KOPT-K1 (cell line): Measurements from ENCODE around the gene PRKCA.

Experiments
- H3K27ac ChIP-seq: fragments of 200-600 bp; sonication (generic); 2 replicates; pipeline ENCODE4 v1.5.1; 2016; ENCODE audit warnings: antibody characterized with exemption, mild to moderate bottlenecking, low read depth, low read length; ENCODE audit not compliant: poor library complexity, severe bottlenecking
- H3K36me3 ChIP-seq: fragments of 200-600 bp; sonication (generic); 2 replicates; pipeline ENCODE4 v1.5.1; 2017; ENCODE audit warnings: antibody characterized with exemption, mild to moderate bottlenecking, low read length, moderate library complexity; ENCODE audit not compliant: insufficient read depth
- H3K9me3 ChIP-seq: fragments of 200-600 bp; sonication (generic); 2 replicates; pipeline ENCODE4 v1.5.1; 2017; ENCODE audit warnings: antibody characterized with exemption, low read length, mild to moderate bottlenecking; ENCODE audit not compliant: insufficient read depth, poor library complexity, severe bottlenecking

Gene PRKCA

DNA sequence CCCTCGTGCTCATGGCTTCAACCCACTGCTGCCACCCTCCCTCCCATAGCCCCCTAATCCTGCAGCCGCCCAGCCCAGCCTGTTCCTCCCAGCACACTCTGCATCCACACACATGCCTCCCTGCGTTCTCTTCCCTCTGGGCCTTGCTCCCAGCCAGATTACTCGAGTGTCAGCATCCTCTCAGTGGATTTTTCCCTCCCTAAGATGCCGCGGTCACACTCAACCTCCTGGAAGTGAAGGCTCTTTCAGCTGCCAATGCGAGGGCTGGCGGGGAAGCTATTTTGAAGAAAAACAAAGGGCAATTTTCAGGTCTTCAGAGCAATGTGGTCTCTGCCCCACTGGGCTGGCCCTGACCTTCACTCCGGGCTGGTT is 509.3 kb downstream of the PRKCA start:
- H3K36me3 ChIP-seq, result peaks cover 2% of the 10 kb centered on the region; the same call in 1 of the 2 replicates
- H3K9me3 ChIP-seq, result no peaks in the 10 kb centered on the region
- no peak overlapping the region for H3K27ac ChIP-seq

DNA sequence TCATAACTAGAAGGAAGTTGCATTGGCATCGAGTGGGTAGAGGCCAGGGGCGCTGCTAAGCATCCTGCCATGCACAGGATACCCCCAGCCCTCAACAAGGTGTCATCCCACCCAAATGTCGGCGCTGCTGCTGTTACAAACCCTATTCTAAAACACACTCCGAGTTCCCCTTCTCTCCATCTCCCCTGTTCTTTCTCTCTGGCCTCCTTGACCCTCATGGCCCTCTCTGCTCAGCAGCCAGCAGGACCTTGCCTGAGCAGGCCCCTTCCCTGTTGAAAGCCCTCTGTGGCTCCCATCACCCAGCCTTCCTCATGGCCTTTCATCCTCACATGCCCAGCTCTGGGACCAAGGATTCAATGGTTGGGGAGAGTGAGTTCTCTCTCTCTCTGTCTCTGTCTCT is 510.2 kb downstream of the PRKCA start:
- Histone ChIP-seq H3K9me3 (peaks cover 5% of the 10 kb centered on the region), H3K27ac (no peak overlapping the region), H3K36me3 (no peaks in the 10 kb centered on the region)

DNA sequence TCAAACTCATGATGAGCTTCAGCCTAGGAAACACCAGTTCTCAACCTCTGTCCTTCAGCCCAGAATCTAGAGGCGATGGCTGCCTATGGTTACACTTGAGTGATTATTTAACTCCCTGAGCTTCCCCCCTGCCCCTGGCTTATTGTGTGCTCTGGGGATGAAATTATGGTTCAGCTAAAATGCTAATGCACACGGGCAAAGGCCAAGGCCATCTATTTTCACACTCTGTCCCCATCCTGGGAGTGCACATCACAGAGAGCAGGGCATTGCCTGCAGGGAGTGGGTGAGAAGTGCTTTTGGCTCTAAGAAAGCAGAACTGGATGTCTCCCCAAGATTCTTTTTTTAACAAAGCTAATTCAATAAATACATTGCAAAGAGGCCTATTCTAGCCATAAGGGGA is 510.9 kb downstream of the PRKCA start:
- H3K36me3 ChIP-seq, result no peaks in the 10 kb centered on the region
- H3K27ac ChIP-seq, result no peak overlapping the region
- peaks cover 12% of the 10 kb centered on the region for H3K9me3 ChIP-seq

DNA sequence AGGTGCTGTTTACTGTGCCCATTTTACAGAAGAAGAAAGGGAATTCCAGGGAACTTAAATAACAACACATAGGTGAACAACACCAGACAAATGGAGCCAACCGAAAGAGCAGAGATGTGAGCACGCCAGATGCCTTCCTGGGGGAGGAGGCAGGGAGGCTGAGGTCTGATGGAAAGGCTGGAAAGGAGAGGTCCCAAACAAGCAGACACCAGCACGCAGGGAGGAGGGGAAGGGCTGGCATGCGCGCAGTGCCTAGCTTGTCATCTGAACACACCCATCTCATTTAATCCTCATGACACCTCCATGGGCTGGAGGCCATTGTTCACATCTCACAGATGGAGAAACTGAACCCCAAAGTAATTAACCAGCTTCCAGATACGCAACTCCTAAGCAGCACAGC is 511.6 kb downstream of the PRKCA start:
- no peaks in the 10 kb centered on the region for H3K36me3 ChIP-seq
- peaks cover 15% of the 10 kb centered on the region for H3K9me3 ChIP-seq
- H3K27ac ChIP-seq, result no peak overlapping the region

DNA sequence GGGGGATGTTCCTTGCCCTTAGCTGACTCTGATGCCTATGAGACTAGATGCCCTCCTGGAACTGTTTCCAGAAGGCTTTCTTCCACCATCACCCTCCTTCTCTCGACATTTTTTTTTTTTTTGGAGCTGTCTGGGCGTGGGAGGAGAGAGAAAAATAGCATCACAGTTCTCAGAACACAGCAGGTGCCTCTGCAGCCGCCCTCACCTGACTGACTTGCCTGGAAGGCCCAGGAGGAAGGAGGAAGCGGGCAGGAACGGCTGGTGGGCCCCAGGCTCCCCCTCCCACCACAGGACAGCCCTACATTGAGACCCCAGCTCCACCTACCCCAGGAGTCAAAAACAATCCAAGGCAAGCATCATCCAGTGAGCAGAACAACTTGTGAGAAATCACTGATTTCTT is 512.2 kb downstream of the PRKCA start:
- H3K9me3 ChIP-seq, result peaks cover 15% of the 10 kb centered on the region
- H3K27ac ChIP-seq, result no peak overlapping the region
- H3K36me3 ChIP-seq, result no peaks in the 10 kb centered on the region

DNA sequence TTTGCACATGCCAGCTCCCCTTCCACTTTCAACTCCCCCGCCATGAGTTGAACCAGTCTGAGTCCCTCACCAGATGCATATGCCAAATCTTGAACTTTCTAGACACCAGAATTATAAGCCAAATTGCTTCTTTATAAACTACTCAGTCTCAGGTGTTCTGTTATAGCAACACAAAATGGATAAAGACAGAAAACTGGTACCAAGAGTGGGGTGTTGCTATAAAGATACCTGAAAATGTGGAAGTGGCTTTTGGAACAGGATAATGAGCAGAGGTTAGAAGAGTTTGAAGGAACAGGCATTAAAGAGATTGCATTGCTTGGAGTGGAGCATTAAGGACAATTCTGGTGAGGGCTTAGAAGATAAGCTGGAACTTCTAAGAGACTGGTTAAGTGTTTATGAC is 515.3 kb downstream of the PRKCA start:
- no peak overlapping the region for H3K27ac ChIP-seq
- no peaks in the 10 kb centered on the region for H3K36me3 ChIP-seq
- peaks cover 15% of the 10 kb centered on the region for H3K9me3 ChIP-seq

DNA sequence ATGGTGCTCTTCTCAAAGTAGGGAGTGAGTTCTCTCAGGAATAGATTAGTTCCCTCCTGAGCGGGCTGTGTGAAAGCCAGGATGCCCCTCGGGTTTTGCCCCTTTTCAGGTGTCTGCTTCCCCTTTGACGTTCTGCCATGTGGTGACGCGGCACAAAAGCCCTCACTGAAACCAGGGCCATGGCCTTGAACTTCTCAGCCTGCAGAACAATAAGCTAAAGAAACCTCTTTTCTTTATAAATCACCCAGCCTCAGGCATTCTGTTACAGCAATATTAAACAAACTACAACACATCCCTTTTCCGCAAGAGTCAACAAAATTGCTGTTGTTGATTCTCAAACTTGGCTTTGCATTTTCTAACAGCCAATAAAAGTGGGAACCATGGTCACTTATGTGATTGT is 517.1 kb downstream of the PRKCA start:
- Histone ChIP-seq H3K9me3 (peaks cover 15% of the 10 kb centered on the region), H3K27ac (no peak overlapping the region), H3K36me3 (no peaks in the 10 kb centered on the region)

DNA sequence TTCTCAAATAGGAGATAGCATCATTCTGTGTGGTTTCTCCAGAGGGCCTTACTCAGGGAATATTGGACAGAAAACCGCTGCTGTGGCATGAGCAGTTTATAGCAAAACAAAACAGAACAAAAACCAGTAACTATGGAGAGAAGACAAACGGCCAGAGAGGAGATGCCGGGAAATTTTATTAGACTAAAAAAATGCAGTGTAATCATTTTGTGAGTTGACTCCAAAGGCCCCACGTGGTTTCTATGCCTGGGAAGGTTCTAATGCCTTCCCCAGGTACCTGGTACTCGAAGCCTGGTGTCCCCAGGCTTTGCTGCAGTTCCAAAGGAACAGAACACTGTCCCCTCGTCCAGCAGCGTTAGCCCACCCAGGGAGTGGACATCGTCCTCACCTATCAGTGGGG is 519.6 kb downstream of the PRKCA start:
- H3K36me3 ChIP-seq, result no peaks in the 10 kb centered on the region
- peaks cover 15% of the 10 kb centered on the region for H3K9me3 ChIP-seq

DNA sequence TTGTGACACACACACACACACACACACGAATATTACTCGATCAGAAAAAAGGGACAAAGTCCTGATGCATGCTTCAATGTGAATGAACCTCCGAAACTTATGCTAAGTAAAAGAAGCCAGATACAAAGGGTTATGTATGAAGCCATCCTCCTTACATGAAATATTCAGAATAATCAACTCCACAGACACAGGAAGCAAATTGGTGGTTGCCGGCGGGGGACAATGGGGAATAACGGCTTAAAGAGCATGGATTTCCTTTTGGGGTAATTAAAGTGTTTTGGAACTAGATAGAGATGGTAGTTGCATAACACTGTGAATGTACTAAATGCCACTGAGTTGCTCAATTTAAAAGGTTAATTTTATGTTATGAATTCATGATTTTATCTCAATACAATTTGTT is 524.4 kb downstream of the PRKCA start:
- H3K27ac ChIP-seq, result no peak overlapping the region
- no peaks in the 10 kb centered on the region for H3K36me3 ChIP-seq
- no peaks in the 10 kb centered on the region for H3K9me3 ChIP-seq

More for the DNA sequence above, 519.6 kb downstream of the PRKCA start:
- H3K27ac ChIP-seq, result no peak overlapping the region

DNA sequence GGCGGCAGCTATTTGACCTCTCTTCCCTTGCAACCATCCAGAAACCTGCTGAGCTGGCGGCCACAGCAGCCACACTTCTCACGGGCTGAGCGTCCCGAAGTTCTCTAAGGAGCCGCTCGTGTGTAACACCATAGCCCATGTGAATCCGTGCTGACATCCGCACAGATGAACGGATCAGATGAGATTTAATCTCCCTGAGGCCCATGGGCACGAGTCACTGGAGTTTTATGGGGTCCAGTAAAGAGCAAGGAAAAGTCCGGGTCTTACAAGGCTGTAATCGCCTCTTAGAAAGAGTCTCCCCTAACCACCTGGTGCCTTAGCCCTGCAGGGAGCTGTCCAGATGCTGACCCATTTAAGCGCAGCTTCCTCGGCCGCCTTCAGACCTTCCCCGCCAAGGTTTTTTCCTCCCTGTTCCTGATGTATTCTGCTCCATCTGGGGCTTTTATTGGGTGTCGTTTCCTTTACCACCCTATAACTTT is 527.0 kb downstream of the PRKCA start:
- Histone ChIP-seq H3K27ac (no peak overlapping the region), H3K36me3 (no peaks in the 10 kb centered on the region), H3K9me3 (no peaks in the 10 kb centered on the region)

DNA sequence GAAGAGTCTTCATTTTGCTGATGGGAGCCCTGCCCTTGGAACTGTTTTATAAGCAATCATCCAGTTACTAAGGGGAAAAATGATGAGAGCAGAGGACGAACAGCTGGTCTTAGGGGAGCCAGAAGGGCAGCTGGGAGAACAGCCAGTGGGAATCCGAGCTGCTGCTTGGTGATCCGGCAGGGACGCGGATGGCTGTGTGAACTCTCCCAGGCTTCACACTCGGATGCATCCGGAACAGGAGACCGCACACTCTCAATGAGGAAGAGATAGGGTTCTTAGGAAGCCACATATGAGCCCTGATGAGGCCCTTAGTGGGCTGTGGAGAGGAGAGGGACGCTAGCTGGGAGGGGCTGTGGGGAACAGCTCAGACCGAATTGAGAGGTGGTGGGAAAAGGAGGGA is 527.5 kb downstream of the PRKCA start:
- H3K36me3 ChIP-seq, result no peaks in the 10 kb centered on the region
- H3K9me3 ChIP-seq, result no peaks in the 10 kb centered on the region
- no peak overlapping the region for H3K27ac ChIP-seq

DNA sequence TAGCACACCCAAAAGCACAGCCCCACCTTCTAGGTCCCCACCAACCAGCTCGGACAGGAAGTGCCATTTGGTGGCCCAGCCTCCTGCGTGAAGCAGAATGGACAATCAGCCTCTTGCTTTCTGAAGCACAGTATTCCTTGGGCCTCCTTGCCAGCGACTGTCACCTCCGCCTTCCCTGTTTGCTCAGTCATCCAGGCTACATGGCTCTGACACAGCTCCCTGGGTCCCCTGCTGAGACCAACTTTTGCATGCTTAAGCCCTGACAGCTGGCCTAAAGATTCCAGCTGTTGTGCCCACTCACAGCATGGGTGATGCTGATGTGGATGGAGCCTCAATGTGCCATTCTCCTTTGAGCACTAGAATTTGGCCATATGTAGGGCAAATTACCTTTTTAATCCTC is 528.0 kb downstream of the PRKCA start:
- H3K27ac ChIP-seq, result no peak overlapping the region
- no peaks in the 10 kb centered on the region for H3K36me3 ChIP-seq
- no peaks in the 10 kb centered on the region for H3K9me3 ChIP-seq

DNA sequence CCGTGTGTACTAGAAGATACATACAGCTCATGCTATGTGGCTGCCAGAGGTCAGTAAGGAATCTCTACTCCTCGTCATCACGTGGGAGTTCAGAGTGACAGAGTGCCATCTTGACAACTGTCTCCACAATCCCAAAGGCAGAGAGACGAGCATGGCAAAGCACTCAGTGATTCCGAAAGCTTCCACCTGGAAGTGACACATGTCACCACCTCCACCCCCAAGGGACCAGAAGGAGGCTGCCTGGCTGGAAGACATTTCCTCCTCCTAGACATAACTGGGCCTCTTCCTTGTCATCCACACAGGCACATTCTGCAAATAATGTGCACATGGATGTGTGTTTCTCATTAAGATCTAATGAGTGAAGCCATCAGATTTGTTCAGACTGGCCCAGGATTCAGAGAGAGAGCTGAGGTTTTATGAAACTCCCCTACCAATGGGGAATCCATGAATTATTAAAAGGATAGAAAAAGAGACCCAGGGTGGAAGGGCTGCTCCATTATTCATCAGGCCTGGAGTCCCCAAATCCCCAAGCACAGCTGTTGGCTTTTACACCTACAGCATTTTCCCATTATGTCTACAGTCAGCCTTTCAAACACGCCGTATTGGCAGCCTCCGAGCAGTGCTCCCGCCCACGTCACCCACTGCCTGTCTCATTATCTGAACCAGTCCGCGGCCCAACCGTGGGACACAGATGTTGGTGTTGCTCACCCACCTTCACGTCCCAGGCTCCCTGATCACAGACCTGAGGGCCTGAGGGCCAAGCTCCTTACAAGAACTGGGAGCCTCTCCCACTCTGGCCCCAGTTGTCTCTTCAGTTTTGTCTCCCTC is 529.2 kb downstream of the PRKCA start:
- H3K27ac ChIP-seq, result no peak overlapping the region
- H3K36me3 ChIP-seq, result no peaks in the 10 kb centered on the region
- H3K9me3 ChIP-seq, result no peaks in the 10 kb centered on the region

DNA sequence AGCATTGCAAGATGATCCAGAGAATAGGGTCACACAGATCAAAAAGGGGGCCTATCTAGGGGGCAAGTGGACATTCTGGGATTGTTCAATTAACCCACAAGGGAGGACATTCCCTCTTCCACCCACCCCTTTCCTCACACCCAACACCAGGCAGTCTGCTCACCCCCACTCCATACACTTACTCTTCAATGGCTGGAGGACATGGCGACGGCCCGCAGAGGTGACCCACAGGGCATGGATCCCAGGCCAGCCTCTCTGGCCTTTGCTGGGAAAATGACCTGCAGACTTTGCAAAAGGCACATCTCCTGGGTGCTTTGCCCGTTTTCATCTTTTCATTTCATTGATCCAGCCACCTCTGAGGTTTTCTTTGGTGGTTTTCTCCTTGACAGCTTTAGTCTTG is 530.8 kb downstream of the PRKCA start:
- H3K36me3 ChIP-seq, result no peaks in the 10 kb centered on the region
- H3K27ac ChIP-seq, result no peak overlapping the region
- H3K9me3 ChIP-seq, result no peaks in the 10 kb centered on the region

DNA sequence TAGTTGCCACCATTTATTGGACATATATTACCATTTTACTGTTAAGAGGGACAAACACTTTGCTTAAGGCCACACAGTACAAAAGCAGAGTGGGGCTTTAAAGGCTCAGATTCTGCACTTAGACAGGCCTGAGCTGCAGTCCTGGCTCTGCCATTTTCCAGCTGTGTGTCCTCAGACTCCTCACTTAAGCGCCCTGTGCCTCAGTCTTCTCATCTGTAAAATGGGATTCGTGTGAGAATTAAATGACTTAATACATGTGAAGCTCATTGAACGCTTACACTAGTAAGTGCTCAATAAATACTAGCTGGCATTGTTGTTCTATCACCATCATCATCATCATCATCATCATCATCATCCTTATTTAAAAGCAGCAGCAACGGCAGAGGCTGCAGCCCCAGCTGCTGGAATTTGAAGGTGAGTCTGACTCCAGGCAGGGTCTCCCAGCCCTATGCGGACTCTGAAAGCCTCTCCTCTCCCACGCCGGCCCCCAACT is 532.1 kb downstream of the PRKCA start:
- H3K36me3 ChIP-seq, result no peaks in the 10 kb centered on the region
- no peaks in the 10 kb centered on the region for H3K9me3 ChIP-seq
- no peak overlapping the region for H3K27ac ChIP-seq

DNA sequence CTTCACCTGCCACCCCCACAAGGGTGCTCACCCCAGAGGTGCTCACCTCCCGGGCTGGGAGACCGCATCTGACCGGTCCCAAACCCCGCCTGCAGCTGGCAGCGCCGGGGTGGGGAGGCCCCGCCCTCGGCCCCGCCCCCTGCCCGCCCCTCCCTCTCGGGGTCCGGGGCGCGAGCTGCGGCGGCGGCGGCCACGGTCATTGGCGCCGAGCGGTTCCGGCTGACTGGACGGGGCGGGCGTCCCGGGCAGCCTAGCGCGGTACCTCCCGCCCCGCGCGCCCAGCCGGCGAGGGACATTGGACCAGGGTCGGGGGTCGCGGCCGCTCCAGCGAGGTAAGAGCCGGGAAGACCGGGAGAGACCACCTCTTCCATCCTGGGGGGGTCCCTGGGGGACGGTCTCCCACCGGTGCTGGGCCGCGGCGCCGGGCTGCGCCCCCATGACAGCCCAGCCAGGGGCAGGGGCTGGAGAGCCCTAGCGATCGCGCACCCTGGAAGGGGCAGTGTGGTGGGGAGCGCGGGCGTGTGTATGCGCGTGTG is 532.6 kb downstream of the PRKCA start, which contains the start of gene CACNG5:
Gene CACNG5, plus strand, starts transcription at position 199 of the 536 bp plus-strand sequence. CDS start 42,216 bp downstream, outside the sequence.
- Histone ChIP-seq H3K9me3 (no peaks in the 10 kb centered on the region), H3K36me3 (no peaks in the 10 kb centered on the region), H3K27ac (no peak within 1 kb of the TSS)
